Measurements from ENCODE around the gene LIPH.

LIPH gene

GRCh38 chr3:185539934-185540333, 12.5 kb downstream of the LIPH start:
- no peak for DNase-seq (ENCODE audit: low spot score)

GRCh38 chr3:185537369-185537970, 14.9 kb downstream of the LIPH start:
- DNase-seq (ENCODE audit: low spot score): no peak

GRCh38 chr3:185534511-185534910, 17.9 kb downstream of the LIPH start:
- no peak for DNase-seq (ENCODE audit: low spot score)

DNA sequence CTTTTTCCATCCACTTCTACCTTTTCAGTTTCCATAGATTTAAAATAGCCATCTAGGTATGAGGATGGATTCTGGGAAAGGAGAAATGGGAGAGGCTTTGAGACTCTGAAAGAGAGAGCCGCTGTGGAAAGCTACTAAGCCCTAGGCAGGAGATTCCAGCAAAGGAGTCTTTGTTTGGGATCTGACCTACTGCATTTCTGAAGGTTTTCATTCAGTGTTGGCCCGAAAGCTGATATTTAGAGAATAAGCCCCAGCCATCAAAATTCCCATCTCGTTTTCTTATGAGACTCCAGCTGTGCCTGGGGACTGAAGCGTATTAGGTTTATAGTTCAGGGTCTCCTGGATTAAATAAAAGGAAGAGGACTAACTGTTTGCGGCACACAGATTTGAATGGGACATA, 19.5 kb downstream of the LIPH start:
- DNase-seq (ENCODE audit: low spot score): peak; percentile 95

- DNase-seq (ENCODE audit: low spot score): no peak
Measured at GRCh38 chr3:185530856-185531255, 21.5 kb downstream of the LIPH start.

DNA sequence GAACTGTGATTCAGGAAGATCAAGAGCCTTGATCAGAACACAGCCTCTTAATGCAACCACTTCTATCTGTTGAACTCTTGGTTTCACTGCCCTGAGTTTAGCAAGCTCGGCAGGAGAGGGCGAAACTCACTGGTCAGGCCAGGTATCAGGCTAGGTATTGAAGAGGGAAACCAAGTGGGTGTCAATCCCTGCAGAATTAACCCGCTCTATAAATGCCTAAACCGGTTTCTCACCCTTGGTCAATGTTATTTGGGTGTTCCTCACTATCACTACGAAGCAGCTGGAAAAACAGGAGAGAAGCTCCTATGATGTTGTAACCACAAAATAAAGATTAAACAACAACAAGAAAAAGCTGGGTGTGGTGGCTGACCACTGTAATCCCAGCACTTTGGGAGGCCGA, 23.9 kb downstream of the LIPH start:
- DNase-seq (ENCODE audit: low spot score): no peak

GRCh38 chr3:185527364-185527763, 25.0 kb downstream of the LIPH start:
- DNase-seq (ENCODE audit: low spot score): no peak

DNA sequence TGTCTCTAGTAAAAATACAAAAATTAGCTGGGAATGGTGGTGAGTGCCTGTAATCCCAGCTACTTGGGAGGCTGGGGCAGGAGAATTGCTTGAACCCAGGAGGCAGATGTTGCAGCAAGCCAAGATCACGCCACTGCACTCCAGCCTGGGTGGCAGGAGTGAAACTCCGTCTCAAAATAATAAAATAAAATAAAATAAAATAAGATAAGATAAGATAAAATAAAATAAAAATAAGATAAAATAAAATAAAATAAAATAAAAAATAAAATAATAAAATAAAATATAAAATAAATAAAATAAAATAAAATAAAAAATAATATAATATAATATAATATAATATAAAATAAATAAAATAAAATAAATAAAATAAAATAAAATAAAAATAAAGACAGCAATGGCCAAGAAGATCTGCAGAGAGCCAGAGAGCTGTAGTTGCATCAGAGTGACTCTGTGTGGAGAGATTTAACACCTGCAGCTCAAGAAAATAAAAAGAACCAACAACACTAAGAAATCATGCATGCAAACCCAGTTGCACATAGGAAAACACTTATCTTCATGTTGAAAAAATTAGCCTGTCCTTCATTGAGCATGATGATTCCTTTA, 25.9 kb downstream of the LIPH start:
- DNase-seq (ENCODE audit: low spot score): no peak

GRCh38 chr3:185521349-185522138, 30.8 kb downstream of the LIPH start:
- DNase-seq (ENCODE audit: low spot score): no peak

- no peak for DNase-seq (ENCODE audit: low spot score)
Measured at GRCh38 chr3:185519021-185519420, 33.4 kb downstream of the LIPH start.

GRCh38 chr3:185517387-185518130, 34.8 kb downstream of the LIPH start:
- no peak for DNase-seq (ENCODE audit: low spot score)

DNA sequence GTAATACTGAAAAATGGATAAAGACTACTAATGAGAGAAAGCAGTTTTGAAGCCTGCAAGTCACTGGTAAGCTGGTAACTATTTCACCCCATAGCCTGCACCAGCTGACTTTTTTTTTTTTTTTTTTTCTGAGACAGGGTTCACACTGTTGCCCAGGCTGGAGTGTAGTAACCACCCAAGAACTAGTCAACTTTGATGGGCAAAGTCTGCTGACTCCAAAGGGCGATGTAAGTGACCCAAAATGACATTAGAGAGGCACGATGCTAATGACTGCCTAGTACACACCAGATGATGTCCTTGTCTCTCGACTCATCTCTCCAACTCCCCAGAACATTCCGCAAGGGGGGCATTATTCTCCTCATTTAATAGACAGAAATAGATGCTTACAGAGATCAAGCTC, 40.7 kb downstream of the LIPH start:
- DNase-seq (ENCODE audit: low spot score): no peak

- DNase-seq (ENCODE audit: low spot score): no peak
Measured at GRCh38 chr3:185508335-185508991, 43.9 kb downstream of the LIPH start.

DNA sequence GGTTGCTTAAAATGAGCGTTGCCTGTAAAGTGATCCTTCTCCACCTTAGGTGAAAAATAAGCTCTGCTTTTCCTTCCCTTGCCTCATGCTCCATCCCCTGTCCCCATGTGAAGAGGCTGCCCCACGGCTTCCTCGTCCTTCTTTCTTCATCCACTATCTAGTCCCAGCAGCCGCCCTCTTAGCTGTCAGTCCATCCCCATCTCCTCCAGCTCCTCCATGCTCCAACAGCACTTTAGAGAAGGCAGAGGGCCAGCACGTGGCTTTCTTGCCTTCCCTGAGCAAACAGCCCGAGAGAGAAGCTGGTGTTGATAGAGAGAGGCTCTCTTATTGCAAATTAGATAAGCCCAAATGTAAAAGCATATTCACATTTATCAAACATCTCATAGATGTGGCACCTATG, 44.5 kb downstream of the LIPH start:
- DNase-seq (ENCODE audit: low spot score): no peak

DNA sequence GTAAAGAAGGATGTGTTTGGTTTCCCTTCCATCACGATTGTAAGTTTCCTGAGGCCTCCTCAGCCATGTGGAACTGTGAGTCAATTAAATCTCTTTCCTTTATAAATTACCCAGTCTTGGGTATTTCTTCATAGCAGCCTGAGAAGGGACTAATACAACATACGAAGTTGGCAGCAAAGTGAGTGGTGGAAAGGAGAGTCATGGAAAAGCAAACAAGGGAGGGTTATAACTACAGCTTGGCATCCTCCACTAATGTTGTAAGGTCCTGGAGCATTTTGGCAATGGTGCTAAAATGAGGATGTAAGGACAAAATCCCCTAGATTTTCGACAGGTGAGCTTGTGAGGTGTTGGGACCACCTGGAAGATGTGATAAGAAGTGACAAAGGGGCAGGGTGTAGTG, 47.8 kb downstream of the LIPH start:
- DNase-seq (ENCODE audit: low spot score): no peak

DNA sequence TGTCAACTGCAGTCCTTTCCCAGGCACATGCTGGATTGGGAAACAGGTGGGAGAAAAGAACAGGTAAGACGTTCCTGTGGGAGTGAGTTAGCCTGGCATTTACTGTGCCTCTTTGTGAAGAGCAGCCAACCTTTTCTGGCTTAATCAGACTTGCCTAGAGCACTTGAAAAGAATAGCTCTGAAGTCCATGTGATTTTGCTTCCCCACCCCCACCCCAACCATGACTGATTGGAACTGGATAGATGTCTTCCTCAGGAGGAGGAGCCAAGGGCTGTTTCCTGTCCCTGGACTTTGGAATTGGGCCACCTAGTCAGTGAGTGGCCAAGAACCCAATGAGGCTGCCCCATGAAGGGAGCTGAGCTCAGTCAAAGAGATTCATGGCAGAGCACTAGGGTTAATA, 48.9 kb downstream of the LIPH start:
- DNase-seq (ENCODE audit: low spot score): no peak

DNA sequence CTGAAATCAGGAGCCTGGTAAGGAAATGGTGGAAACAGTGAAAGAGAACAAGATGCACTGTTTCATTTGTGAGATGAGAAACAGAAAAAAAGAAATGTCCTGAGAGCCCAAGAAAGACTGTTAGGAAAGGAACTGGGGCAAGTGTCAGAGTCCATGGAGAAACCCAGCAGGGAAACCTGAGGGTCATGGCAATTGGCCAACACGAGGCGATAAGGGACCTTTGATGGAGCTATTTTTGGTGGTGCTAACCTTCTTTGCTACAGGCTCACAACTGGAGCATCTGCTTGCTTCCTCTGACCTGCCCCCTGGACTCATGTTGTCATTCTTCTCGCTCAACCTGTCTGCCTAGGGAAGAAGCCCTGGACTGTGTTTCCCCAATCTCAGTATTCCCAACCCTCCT, 49.4 kb downstream of the LIPH start:
- DNase-seq (ENCODE audit: low spot score): no peak

- DNase-seq (ENCODE audit: low spot score): peak; percentile 97
Measured at GRCh38 chr3:185498503-185499396, 53.6 kb downstream of the LIPH start, which contains the start of gene TMEM41A. Gene TMEM41A, minus strand, starts transcription at chr3:185499035. Its CDS starts 74 bp downstream, at chr3:185498961.

DNA sequence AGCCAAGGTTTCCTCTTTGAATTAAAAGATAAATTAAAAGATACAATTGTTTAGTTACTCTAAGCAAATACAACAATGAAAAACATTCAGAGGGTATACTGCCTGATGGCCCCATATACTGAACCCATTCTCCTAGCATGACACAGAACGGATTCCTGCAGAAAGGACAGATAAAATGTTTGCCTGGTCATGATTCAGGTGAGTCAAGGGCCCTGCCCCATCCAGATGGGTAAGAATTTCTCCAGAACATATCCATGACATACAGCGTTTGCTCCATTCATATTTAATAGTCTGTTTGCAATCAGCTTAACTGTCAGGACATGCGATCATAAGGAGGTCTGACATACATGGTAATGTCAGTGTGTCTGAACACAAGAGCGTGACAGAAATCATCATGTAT, 62.1 kb downstream of the LIPH start:
- DNase-seq (ENCODE audit: low spot score): no peak

DNA sequence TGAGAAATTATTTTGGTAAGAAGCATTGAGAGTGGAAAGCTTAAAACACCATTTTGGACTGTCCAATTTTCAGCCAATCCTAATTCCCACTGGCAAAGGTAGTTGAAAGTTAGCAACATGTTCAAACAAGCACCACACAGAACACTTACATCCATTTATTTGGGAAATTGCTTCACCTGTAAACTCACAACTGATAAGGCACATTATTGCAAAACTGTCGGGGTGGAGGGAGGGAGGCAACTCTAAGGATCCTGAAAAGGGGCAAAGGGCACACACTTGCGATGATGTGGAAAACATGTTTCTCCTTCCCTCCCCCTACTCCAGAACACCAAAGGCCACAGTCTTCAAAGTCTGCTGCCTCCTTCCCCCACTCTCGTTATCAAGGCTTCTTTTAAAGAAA, 62.9 kb downstream of the LIPH start:
- no peak for DNase-seq (ENCODE audit: low spot score)

GRCh38 chr3:185488465-185488864, 63.9 kb downstream of the LIPH start:
- DNase-seq (ENCODE audit: low spot score): no peak

Measured in COLO829 (cell line).